IMR-90 (cell line): Measurements from ENCODE around the gene ATPAF2. TPM values are rescaled to one million over a fixed set of nuclear protein-coding genes. Genes with fewer than 3 reads are reported as not detected.

ENCODE experiments used
- ATAC-seq: fragments of 200-7000 bp; cut with Tn5 transposase; 2 replicates; pipeline ENCODE4 v1.9.1; 2020; ENCODE audit warnings: low read depth, mild to moderate bottlenecking, moderate library complexity
- BruUV-seq: library from RNA; stranded (reverse); fragments of 400-500 nt; replicated peaks from 2 replicates; lab custom pipeline; 2021; lab: Mats Ljungman, UMichigan
- CTCF ChIA-PET: fragments of 300-600 bp; formaldehyde crosslinking; extraction: SDS; loops from one replicate; lab custom pipeline; 2021; ENCODE audit warnings: antibody characterized with exemption; lab: Yijun Ruan, JAX
- POLR2A ChIA-PET: fragments of 300-600 bp; sonication (Branson Sonifier 250); formaldehyde crosslinking; loops from one replicate; lab custom pipeline; 2022; ENCODE audit warnings: antibody characterized with exemption; ENCODE audit not compliant: unreplicated experiment; lab: Charles Lee
- DNase-seq: peaks from one replicate; pipeline ENCODE4 v3.0.0; 2013
- H2AFZ ChIP-seq: replicated peaks from 2 replicates; pipeline ENCODE3; 2013; ENCODE audit warnings: low read length, mild to moderate bottlenecking; ENCODE audit not compliant: poor library complexity
- H2AK5ac ChIP-seq: 2 replicates; pipeline ENCODE4 v1.6.1; 2013; ENCODE audit warnings: low read depth, low read length, inconsistent platforms
- H2AK9ac ChIP-seq: replicated peaks from 2 replicates; pipeline ENCODE3; 2013; ENCODE audit warnings: mild to moderate bottlenecking, low read depth, low read length, moderate library complexity; ENCODE audit not compliant: poor library complexity
- H2BK120ac ChIP-seq: 2 replicates; pipeline ENCODE4 v1.6.1; 2013; ENCODE audit warnings: low read depth, low read length, inconsistent platforms
- H2BK15ac ChIP-seq: 3 replicates; pipeline ENCODE4 v1.6.1; 2013; ENCODE audit warnings: low read depth, low read length, inconsistent platforms
- H2BK20ac ChIP-seq: 2 replicates; pipeline ENCODE4 v1.6.1; 2013; ENCODE audit warnings: low read depth, mild to moderate bottlenecking, inconsistent platforms, low read length, moderate library complexity
- H2BK5ac ChIP-seq: 2 replicates; pipeline ENCODE4 v1.6.1; 2013; ENCODE audit warnings: mild to moderate bottlenecking, low read depth, low read length, inconsistent platforms; ENCODE audit not compliant: poor library complexity, severe bottlenecking
- H3K14ac ChIP-seq: replicated peaks from 2 replicates; pipeline ENCODE4 v1.6.1; 2013; ENCODE audit warnings: low read depth, low read length, inconsistent platforms
- H3K18ac ChIP-seq: 2 replicates; pipeline ENCODE4 v1.6.1; 2013; ENCODE audit warnings: low read depth, low read length, control low read depth
- H3K23ac ChIP-seq: 2 replicates; pipeline ENCODE4 v1.6.1; 2013; ENCODE audit warnings: low read depth, low read length, inconsistent platforms
- H3K27ac ChIP-seq: 2 replicates; pipeline ENCODE4 v1.5.1; 2013; ENCODE audit warnings: mild to moderate bottlenecking, control low read depth, low read length; ENCODE audit not compliant: insufficient read depth
- H3K27me3 ChIP-seq: 2 replicates; pipeline ENCODE4 v1.6.1; 2013; ENCODE audit warnings: low read length; ENCODE audit not compliant: control insufficient read depth, insufficient read depth
- H3K36me3 ChIP-seq: 2 replicates; pipeline ENCODE4 v1.6.1; 2013; ENCODE audit warnings: low read length, mixed read lengths; ENCODE audit not compliant: control insufficient read depth, insufficient read depth
- H3K4ac ChIP-seq: 2 replicates; pipeline ENCODE4 v1.6.1; 2013; ENCODE audit warnings: low read depth, low read length, inconsistent platforms
- H3K4me1 ChIP-seq: 2 replicates; pipeline ENCODE4 v1.6.1; 2013; ENCODE audit warnings: low read length, mixed read lengths; ENCODE audit not compliant: control insufficient read depth, insufficient read depth
- H3K4me2 ChIP-seq: 2 replicates; pipeline ENCODE4 v1.6.1; 2013; ENCODE audit warnings: low read depth, mild to moderate bottlenecking, control low read depth, low read length, moderate library complexity
- H3K4me3 ChIP-seq: 2 replicates; pipeline ENCODE4 v1.5.1; 2013; ENCODE audit warnings: low read depth, mild to moderate bottlenecking, control low read depth, low read length, moderate library complexity; ENCODE audit not compliant: insufficient read depth
- H3K56ac ChIP-seq: 2 replicates; pipeline ENCODE4 v1.6.1; 2013; ENCODE audit warnings: low read length, inconsistent platforms; ENCODE audit not compliant: insufficient read depth; ENCODE audit errors: extremely low read depth
- H3K79me1 ChIP-seq, 2 experiments: 2 replicates each; pipeline ENCODE4 v1.6.1; 2013; ENCODE audit warnings: low read length in 2 of 2, inconsistent platforms in 1 of 2, low read depth in 1 of 2
- H3K9ac ChIP-seq: 2 replicates; pipeline ENCODE4 v1.6.1; 2013; ENCODE audit warnings: low read depth, low read length, control low read depth
- H3K9me1 ChIP-seq: 2 replicates; pipeline ENCODE4 v1.6.1; 2013; ENCODE audit warnings: low read length, inconsistent platforms; ENCODE audit not compliant: insufficient read depth
- H3K9me3 ChIP-seq: 2 replicates; pipeline ENCODE4 v1.6.1; 2013; ENCODE audit warnings: low read length; ENCODE audit not compliant: control insufficient read depth, insufficient read depth
- H4K20me1 ChIP-seq: 2 replicates; pipeline ENCODE4 v1.6.1; 2013; ENCODE audit warnings: low read length, inconsistent platforms; ENCODE audit not compliant: insufficient read depth
- H4K5ac ChIP-seq: 2 replicates; pipeline ENCODE4 v1.6.1; 2013; ENCODE audit warnings: mild to moderate bottlenecking, low read depth, low read length, control low read depth
- H4K8ac ChIP-seq, 2 experiments: 2 replicates each; pipeline ENCODE4 v1.6.1; 2013; ENCODE audit warnings: low read depth in 2 of 2, low read length in 2 of 2, control low read depth in 1 of 2, inconsistent platforms in 1 of 2
- H4K91ac ChIP-seq: 2 replicates; pipeline ENCODE4 v1.6.1; 2013; ENCODE audit warnings: low read depth, low read length, inconsistent platforms; ENCODE audit not compliant: insufficient read depth
- CEBPB ChIP-seq: IDR thresholded peaks from 2 replicates; pipeline ENCODE4 v1.6.1; 2012; ENCODE audit warnings: low read depth, low read length, improper control_type of control experiment
- CHD1 ChIP-seq: IDR thresholded peaks from 2 replicates; pipeline ENCODE4 v1.6.1; 2012; ENCODE audit warnings: low read depth, low read length, improper control_type of control experiment
- CTCF ChIP-seq: conservative IDR thresholded peaks from 2 replicates; pipeline ENCODE4 v1.5.1; 2012; ENCODE audit warnings: mild to moderate bottlenecking, low read depth, low read length, improper control_type of control experiment
- MAZ ChIP-seq: IDR thresholded peaks from 2 replicates; pipeline ENCODE4 v1.6.1; 2012; ENCODE audit warnings: low read depth, mild to moderate bottlenecking, low read length, improper control_type of control experiment, moderate library complexity, borderline replicate concordance
- POLR2A ChIP-seq: IDR thresholded peaks from 2 replicates; pipeline ENCODE4 v1.6.1; 2012; ENCODE audit warnings: mild to moderate bottlenecking, low read depth, low read length
- RAD21 ChIP-seq: IDR thresholded peaks from 2 replicates; pipeline ENCODE4 v1.6.1; 2012; ENCODE audit warnings: low read length, improper control_type of control experiment
- SMC3 ChIP-seq: fragments of 150-350 bp; IDR thresholded peaks from 2 replicates; pipeline ENCODE4 v1.6.1; 2016; ENCODE audit warnings: low read depth, mild to moderate bottlenecking, antibody characterized with exemption, low read length, moderate library complexity
- USF2 ChIP-seq: fragments of 150-350 bp; IDR thresholded peaks from 2 replicates; pipeline ENCODE4 v1.6.1; 2017; ENCODE audit warnings: mild to moderate bottlenecking, antibody characterized with exemption, low read length, low read depth
- WGBS, 2 experiments: methylation state at CpG; one replicate each; pipeline versions ENCODE4 v1.1.5 to v1.1.7; 2013; ENCODE audit warnings: missing lambda C conversion rate in 2 of 2; ENCODE audit not compliant: insufficient read length in 1 of 2; ENCODE audit errors: extremely low coverage in 2 of 2; 5-methylcytosine and 5-hydroxymethylcytosine counted together
- dilution Hi-C: fragments of 300-500 bp; cut with HindIII; formaldehyde crosslinking; loops from one replicate; pipeline ENCODE4 v1.14.3; 2018; ENCODE audit warnings: low sequenced_read_pairs; ENCODE audit not compliant: unreplicated experiment
- in situ Hi-C: fragments of 300-500 bp; cut with MboI; formaldehyde crosslinking; loops from 3 replicates; pipeline ENCODE4 v1.14.3; 2019; ENCODE audit warnings: low sequenced_read_pairs, inconsistent platforms, mixed read lengths
- intact Hi-C: fragments of 100-400 bp; cut with micrococcal nuclease; formaldehyde crosslinking; loops from 2 replicates; pipeline ENCODE4 v1.10.0; 2022
- polyA plus RNA-seq, 3 experiments: library from polyadenylated mRNA; depleted of rRNA; stranded (reverse); fragments of >200 nt; gene quantifications; 2 replicates each; pipeline ENCODE4 v1.2.3, GENCODE V29; 2012; ENCODE audit warnings: low replicate concordance in 1 of 3
- total RNA-seq: library from RNA; depleted of rRNA; stranded (reverse); fragments of >200 nt; gene quantifications from 2 replicates; pipeline ENCODE4 v1.2.3, GENCODE V29; 2012

ATPAF2 gene
- total and polyA plus RNA-seq, 2 of the 4 experiments (the other 2 are of a cell fraction) = 19.5 to 27.6 TPM

GRCh38 chr17:17985555-17985954 is 53.4 kb downstream of the ATPAF2 start:
- Histone ChIP-seq H4K8ac (no peak overlapping the region), H2BK120ac (no peak overlapping the region), H4K20me1 (no peaks in the 10 kb centered on the region), H2AK5ac (no peak overlapping the region; the same call in 1 of the 2 replicates), H2AK9ac (no peak overlapping the region), H3K9ac (no peak overlapping the region), H3K23ac (no peak overlapping the region), H3K79me1 (no peaks in the 10 kb centered on the region), H3K27me3 (no peaks in the 10 kb centered on the region), H3K4me2 (no peak overlapping the region), H4K5ac (no peak overlapping the region), H3K4ac (no peak overlapping the region), H2BK5ac (no peak overlapping the region), H4K91ac (no peak overlapping the region), H3K9me1 (peaks cover 2% of the 10 kb centered on the region; the same call in 1 of the 2 replicates), H3K9me3 (no peaks in the 10 kb centered on the region), H3K14ac (no peak overlapping the region), H2AFZ (peak overlapping the region; percentile 23), H3K27ac (no peak overlapping the region), H2BK15ac (no peak overlapping the region), H3K18ac (no peak overlapping the region), H2BK20ac (no peak overlapping the region), H3K36me3 (no peaks in the 10 kb centered on the region), H3K4me3 (no peak overlapping the region), H3K56ac (no peak overlapping the region), H3K4me1 (peaks cover 4% of the 10 kb centered on the region; the same call in 1 of the 2 replicates)
- dilution Hi-C loops (no loop called here), in situ Hi-C loops (no loop called here), intact Hi-C loops (no loop called here)
- CTCF ChIA-PET = interaction anchor here (0.5 to 1.3 kb wide), 2 partner anchors 13 to 50 kb away, joined by 3 to 5 read pairs; partner anchors contain the start of genes DRC3 and TOM1L2
- 80% methylated on average over 1 of the region's 3 CpGs; no CpG with 5 or more reads in 1 of the 2 experiments for WGBS, 2 experiments
- TF ChIP-seq CEBPB (no peak), MAZ (no peak), RAD21 (peak; percentile 36; the same call in 1 of the 2 replicates), SMC3 (peak; percentile 31), CHD1 (no peak), POLR2A (no peak), USF2 (no peak), CTCF (peak; percentile 40)
- POLR2A ChIA-PET = no interaction called here
- ATAC-seq (no peak), DNase-seq (no peak)
- BruUV-seq = no TSS peak
